Measurements from ENCODE around the gene C11orf21.

DNA sequence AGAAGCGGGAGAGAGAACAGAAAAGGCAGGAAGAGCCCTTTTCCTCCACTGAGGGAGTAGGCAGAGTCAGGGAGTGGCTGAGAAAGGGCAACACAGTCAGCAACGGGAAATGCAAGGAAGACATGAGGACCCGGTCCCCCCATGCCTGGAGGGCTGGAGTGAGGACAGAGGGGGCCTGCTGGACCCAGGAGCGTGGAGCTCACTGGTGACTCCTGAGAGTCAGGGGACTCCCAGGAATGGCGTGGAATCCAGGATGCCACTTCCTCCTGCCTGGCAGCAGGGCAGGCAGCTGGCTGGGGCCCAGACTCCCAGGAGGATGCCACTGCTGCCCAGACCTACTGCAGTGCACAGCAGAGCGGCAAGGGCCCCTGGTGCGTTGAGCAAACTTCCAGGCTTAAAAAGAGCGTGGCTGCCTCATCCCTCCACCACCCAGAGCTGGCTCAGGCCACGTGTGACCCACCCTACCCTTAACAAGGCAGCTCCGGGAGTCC is 11.3 kb downstream of the C11orf21 start:
- TF ChIP-seq CREB1 (IDR thresholded peaks at IDR 0.05) (no peak), CHD2 (IDR thresholded peaks at IDR 0.05; ENCODE audit: low read length) (no peak), SRF (IDR thresholded peaks at IDR 0.05; ENCODE audit: low read depth, low read length) (no peak), TEAD4 (IDR thresholded peaks at IDR 0.05; ENCODE audit: low read depth, low read length) (no peak)
- TF ChIP-seq, protein P1, sequence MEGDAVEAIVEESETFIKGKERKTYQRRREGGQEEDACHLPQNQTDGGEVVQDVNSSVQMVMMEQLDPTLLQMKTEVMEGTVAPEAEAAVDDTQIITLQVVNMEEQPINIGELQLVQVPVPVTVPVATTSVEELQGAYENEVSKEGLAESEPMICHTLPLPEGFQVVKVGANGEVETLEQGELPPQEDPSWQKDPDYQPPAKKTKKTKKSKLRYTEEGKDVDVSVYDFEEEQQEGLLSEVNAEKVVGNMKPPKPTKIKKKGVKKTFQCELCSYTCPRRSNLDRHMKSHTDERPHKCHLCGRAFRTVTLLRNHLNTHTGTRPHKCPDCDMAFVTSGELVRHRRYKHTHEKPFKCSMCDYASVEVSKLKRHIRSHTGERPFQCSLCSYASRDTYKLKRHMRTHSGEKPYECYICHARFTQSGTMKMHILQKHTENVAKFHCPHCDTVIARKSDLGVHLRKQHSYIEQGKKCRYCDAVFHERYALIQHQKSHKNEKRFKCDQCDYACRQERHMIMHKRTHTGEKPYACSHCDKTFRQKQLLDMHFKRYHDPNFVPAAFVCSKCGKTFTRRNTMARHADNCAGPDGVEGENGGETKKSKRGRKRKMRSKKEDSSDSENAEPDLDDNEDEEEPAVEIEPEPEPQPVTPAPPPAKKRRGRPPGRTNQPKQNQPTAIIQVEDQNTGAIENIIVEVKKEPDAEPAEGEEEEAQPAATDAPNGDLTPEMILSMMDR (IDR thresholded peaks at IDR 0.05; ENCODE audit: control extremely low read depth in 1 of 3, insufficient read depth in 1 of 3, low read depth in 1 of 3, low read length in 3 of 3), result no peak

Measured in H1 (cell line).